GM12874 (cell line): ENCODE data around the gene USH1C.

ENCODE experiments used
- TF ChIP-seq, protein P1 (sequence below): IDR thresholded peaks from 2 replicates; pipeline ENCODE4 v1.5.1; 2011; ENCODE audit warnings: low read depth, mild to moderate bottlenecking, control low read depth, low read length, moderate library complexity; ENCODE audit not compliant: insufficient read depth

USH1C gene

DNA sequence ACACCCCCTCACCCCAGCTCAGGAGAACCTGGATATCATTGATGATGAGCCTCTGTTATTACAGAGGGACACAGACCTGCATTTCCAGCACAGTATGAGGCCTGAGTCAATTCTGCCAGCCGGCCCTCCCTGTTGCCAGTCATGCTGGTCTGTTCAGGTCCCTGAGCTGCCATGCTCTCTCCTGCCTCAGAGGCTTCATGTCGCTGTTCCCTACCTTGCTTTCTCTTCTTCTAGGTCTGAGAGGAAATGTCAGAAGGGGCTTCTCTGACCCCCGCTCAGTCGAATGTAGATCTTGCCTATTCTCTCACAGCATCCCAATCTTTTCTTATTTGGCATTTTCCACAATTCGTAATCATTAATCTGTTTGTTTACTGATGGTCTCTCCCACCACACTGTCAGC lies 45.7 kb downstream of the USH1C start:
- TF ChIP-seq, protein P1, sequence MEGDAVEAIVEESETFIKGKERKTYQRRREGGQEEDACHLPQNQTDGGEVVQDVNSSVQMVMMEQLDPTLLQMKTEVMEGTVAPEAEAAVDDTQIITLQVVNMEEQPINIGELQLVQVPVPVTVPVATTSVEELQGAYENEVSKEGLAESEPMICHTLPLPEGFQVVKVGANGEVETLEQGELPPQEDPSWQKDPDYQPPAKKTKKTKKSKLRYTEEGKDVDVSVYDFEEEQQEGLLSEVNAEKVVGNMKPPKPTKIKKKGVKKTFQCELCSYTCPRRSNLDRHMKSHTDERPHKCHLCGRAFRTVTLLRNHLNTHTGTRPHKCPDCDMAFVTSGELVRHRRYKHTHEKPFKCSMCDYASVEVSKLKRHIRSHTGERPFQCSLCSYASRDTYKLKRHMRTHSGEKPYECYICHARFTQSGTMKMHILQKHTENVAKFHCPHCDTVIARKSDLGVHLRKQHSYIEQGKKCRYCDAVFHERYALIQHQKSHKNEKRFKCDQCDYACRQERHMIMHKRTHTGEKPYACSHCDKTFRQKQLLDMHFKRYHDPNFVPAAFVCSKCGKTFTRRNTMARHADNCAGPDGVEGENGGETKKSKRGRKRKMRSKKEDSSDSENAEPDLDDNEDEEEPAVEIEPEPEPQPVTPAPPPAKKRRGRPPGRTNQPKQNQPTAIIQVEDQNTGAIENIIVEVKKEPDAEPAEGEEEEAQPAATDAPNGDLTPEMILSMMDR, result peak; percentile 33; the same call in 1 of the 2 replicates

DNA sequence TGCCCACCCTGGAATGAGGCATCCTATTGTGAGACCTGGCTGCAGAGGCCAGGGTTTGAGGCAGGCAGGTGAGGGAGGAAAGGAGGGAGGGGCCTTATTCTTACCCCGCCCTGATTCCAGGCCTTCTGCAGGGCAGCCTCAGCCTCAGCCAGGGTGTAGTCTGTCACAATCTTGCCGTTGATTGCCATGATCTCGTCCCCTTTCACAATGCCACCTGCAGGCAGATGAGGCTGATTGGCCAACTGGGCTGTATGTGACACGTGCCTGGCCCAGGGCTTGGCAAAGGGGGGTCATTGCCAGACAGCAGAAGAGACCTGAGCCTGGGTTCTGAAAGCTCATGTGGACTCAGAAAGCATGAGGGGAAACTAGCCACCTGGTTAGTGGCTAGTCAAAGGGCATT lies 46.2 kb downstream of the USH1C start:
- TF ChIP-seq, protein P1, result no peak

DNA sequence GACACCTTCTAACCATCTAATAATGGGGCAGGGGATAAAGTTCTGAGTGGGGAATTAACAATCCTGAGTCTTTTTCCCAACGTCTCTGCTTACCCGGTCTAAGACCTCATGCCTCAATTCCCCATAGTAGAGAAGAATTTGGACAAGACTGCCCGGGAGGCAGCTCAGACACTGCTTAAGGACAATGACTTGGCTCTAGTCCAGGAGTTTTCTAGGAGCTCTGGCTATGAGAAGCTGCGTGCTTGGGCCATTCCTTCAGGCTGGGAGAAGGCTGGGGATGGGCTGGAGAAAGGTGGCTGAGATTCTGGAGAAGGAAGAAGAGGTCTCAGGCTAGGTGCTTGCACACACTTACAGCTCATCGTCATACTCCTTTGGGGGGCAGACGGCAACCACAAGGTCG lies 47.8 kb downstream of the USH1C start:
- TF ChIP-seq, protein P1, result no peak

DNA sequence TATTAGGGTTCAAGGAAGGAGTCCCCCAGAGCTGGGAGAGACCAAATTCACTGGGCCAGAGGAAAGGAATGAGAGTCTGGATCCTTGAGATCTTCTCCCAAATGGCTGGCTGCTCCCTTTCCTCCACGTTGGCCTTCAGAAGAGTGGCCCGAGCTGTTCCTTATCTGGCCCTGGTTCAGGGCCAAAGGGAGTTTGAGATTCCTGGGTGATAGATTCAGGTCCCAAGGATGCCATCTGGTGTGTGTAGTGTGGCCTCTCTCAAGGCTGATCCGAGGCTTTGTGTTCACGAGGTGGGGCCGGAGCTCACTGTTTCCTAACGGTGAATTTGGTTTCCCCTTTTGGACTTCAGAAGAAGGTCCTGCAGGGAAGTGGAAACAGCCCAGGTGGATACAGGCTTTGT lies 50.2 kb downstream of the USH1C start:
- TF ChIP-seq, protein P1, result no peak

DNA sequence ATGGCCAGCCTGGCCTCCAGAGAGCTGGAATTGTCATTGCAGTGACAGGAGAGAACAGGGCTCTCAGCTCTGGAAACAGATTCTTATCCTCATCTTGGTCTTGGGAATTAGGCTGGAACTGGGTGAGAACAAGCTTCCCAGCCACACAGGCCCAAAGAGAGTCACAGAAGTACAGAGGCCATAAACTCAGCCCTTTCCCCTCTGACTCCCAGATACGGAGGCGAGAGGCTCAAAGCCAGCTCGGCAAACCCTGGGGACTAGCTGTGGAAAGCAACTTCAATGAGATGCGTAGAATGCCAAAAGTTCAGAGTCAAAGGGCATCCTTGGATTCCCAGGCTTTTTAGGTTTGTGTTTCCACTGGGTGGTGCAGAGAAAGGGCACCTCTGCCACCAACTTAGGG lies 53.3 kb downstream of the USH1C start:
- TF ChIP-seq, protein P1, result no peak

DNA sequence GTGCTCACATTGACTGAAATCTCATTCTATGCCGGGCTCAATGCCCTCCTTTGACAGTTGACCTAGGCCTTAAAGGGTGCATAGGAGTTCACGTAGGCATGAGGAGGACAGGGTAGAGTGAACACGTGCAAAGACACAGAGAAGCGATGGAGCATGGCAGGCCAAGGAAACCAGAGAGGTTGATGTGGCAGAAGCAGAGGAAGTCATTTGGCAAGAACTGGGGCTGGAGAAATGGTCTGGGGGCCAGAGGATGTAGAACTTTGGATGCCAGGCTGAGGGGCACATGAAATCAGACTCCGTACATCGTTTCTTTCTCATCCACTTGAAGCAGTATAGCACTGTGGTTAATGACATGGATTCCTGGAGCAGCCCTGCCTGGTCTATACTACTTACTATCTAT lies 54.0 kb downstream of the USH1C start:
- TF ChIP-seq, protein P1, result no peak

DNA sequence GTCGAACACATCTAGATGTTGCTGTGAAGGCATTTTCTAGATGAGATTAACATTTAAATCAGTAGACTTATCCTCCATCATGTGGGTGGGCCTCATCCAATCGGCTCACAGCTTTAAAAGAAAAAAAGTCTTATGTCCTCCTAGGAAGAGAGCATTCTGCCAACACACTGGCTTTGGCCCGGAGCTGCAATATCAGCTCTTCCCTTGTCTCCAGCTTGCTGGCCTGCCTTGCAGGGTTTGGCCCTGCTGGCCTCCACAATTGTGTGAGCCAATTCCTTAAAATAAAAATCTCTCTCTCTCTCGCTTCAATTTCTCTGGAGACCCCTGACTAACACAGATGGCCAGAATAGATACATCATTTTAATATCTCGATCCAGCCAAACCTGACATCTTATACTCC lies 54.5 kb downstream of the USH1C start:
- TF ChIP-seq, protein P1, result no peak

DNA sequence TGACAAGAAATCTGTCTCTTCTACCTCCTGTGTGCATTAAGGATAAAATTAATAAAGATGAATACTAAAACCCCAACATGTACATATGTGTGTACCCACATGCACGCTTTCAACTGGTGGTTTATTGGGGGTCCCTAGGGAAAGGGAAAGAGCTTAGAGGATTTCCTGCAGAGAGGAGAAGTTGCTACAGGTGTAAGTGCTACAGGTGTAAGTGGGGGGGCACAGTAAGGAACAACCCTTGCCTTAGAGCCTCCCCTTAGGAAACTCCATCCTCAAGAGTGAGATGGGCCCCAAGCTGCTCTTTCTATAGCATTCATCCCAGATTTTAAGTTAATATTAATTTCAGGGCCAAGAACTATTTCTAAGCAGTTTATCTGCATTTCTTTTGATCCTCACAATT lies 55.7 kb downstream of the USH1C start:
- TF ChIP-seq, protein P1, result no peak
